GM12873 (cell line): ENCODE data around the gene TTYH3.

Source experiments
- CTCF ChIP-seq: IDR thresholded peaks from 2 replicates; pipeline ENCODE4 v1.5.1; 2012; ENCODE audit warnings: low read depth, mild to moderate bottlenecking, moderate library complexity, low read length, control low read depth; ENCODE audit not compliant: insufficient read depth; ENCODE audit errors: missing control alignments

Gene TTYH3

GRCh38 chr7:2652736-2653060 is 20.9 kb downstream of the TTYH3 start:
- TF ChIP-seq CTCF, result no peak

GRCh38 chr7:2654059-2654458 is 22.3 kb downstream of the TTYH3 start:
- no peak for TF ChIP-seq CTCF

- no peak for TF ChIP-seq CTCF
Measured at GRCh38 chr7:2655870-2656614, 24.3 kb downstream of the TTYH3 start.

- no peak for TF ChIP-seq CTCF
Measured at GRCh38 chr7:2657208-2657607, 25.4 kb downstream of the TTYH3 start.

GRCh38 chr7:2657920-2658671 is 26.3 kb downstream of the TTYH3 start:
- no peak for TF ChIP-seq CTCF

- TF ChIP-seq CTCF, result no peak
Measured at GRCh38 chr7:2658941-2659340, 27.2 kb downstream of the TTYH3 start.

- TF ChIP-seq CTCF, result no peak
Measured at GRCh38 chr7:2659556-2660358, 28.0 kb downstream of the TTYH3 start.
